ENCODE measurements around the gene CWC25.
"Not testable (repeated sequence)": the region's sequence is repeated elsewhere in the genome, so short reads cannot be mapped to it uniquely, and the experiment has no call there.

CWC25 gene

GRCh38 chr17:38824899-38825761 lies at the start of gene CWC25:
Gene CWC25 (minus strand): TSS chr17:38825321. CDS start chr17:38825183, 138 bp downstream.
- DNase-seq = peak; percentile 100

- DNase-seq = no peak
Observed at GRCh38 chr17:38873640-38874380, 48.7 kb upstream of the CWC25 start.

- no peak for DNase-seq
Observed at GRCh38 chr17:38872671-38873385, 47.7 kb upstream of the CWC25 start.

GRCh38 chr17:38872027-38872511 lies 46.9 kb upstream of the CWC25 start:
- no peak for DNase-seq

GRCh38 chr17:38871247-38872015 lies 46.3 kb upstream of the CWC25 start:
- DNase-seq = peak; percentile 39

GRCh38 chr17:38870259-38871165 lies 45.4 kb upstream of the CWC25 start:
- peak; percentile 27 for DNase-seq

GRCh38 chr17:38869526-38870258 lies 44.6 kb upstream of the CWC25 start, which contains the start of gene LASP1:
Gene LASP1 (plus strand): TSS chr17:38870058. CDS start chr17:38870190, 132 bp downstream.
- DNase-seq = peak; percentile 93

- DNase-seq = peak; percentile 97
Observed at GRCh38 chr17:38868817-38869525, 43.9 kb upstream of the CWC25 start.

- no peak for DNase-seq
Observed at GRCh38 chr17:38867968-38868816, 43.1 kb upstream of the CWC25 start.

- peak; percentile 86 for DNase-seq
Observed at GRCh38 chr17:38867179-38867967, 42.3 kb upstream of the CWC25 start.

GRCh38 chr17:38864636-38865398 lies 39.7 kb upstream of the CWC25 start:
- no peak for DNase-seq

- no peak for DNase-seq
Observed at GRCh38 chr17:38861399-38861843, 36.3 kb upstream of the CWC25 start.

- DNase-seq = no peak
Observed at GRCh38 chr17:38857271-38857670, 32.1 kb upstream of the CWC25 start.

GRCh38 chr17:38855101-38855714 lies 30.1 kb upstream of the CWC25 start:
- not testable (repeated sequence) for DNase-seq

GRCh38 chr17:38853292-38854219 lies 28.4 kb upstream of the CWC25 start, which contains the start of gene RPL23:
Gene RPL23 (minus strand): TSS chr17:38853721. CDS start chr17:38853710, 11 bp downstream.
- peak; percentile 98 for DNase-seq

All from retina (tissue), 1 donor.